Glutamatergic neuron (in vitro differentiated cells): ENCODE measurements around the gene VWA5B2. TPM values are rescaled to one million over a fixed set of nuclear protein-coding genes. Genes with fewer than 3 reads are reported as not detected.
"Not testable (repeated sequence)": the region's sequence is repeated elsewhere in the genome, so short reads cannot be mapped to it uniquely, and the experiment has no call there.

ENCODE experiments used
- DNase-seq: peaks from one replicate; pipeline ENCODE4 v3.0.0; 2022
- H3K27ac Mint-ChIP-seq: one replicate; pipeline ENCODE4 v1.8.0; 2020; ENCODE audit warnings: mild to moderate bottlenecking, mixed read lengths, inconsistent platforms; ENCODE audit not compliant: unreplicated experiment
- H3K27me3 Mint-ChIP-seq: one replicate; pipeline ENCODE4 v1.8.0; 2020; ENCODE audit warnings: mild to moderate bottlenecking, moderate library complexity, mixed read lengths, inconsistent platforms; ENCODE audit not compliant: unreplicated experiment
- H3K36me3 Mint-ChIP-seq: one replicate; pipeline ENCODE4 v1.8.0; 2020; ENCODE audit warnings: mild to moderate bottlenecking, mixed read lengths, inconsistent platforms; ENCODE audit not compliant: unreplicated experiment
- H3K4me1 Mint-ChIP-seq: one replicate; pipeline ENCODE4 v1.8.0; 2020; ENCODE audit warnings: mild to moderate bottlenecking, low read depth, mixed read lengths, inconsistent platforms; ENCODE audit not compliant: unreplicated experiment
- H3K4me3 Mint-ChIP-seq: one replicate; pipeline ENCODE4 v1.8.0; 2020; ENCODE audit warnings: mild to moderate bottlenecking, mixed read lengths, inconsistent platforms; ENCODE audit not compliant: unreplicated experiment
- H3K9me3 Mint-ChIP-seq: one replicate; pipeline ENCODE4 v1.8.0; 2020; ENCODE audit warnings: mild to moderate bottlenecking, moderate library complexity, mixed read lengths, inconsistent platforms; ENCODE audit not compliant: unreplicated experiment
- CTCF ChIP-seq: fragments of 200-600 bp; sonication (generic); IDR thresholded peaks from one replicate; pipeline ENCODE4 v1.5.0; 2021; ENCODE audit not compliant: partially characterized antibody, unreplicated experiment
- total RNA-seq: library from RNA; stranded (reverse); fragmentation: NEBNext Ultra II Directional; extraction: Animal tissue kit (Norgen Biotek cat#: 25700); gene quantifications from one replicate; pipeline ENCODE4 v1.2.1, GENCODE V29; 2021; ENCODE audit not compliant: unreplicated experiment

Gene VWA5B2
- total RNA-seq, 1 donor from 2014 or later: 56.5 TPM

- H3K4me1 Mint-ChIP-seq: peaks cover 6% of the 10 kb centered on the region
- peak within 1 kb of the TSS; percentile 91 for H3K4me3 Mint-ChIP-seq
- peak; percentile 87 for DNase-seq
- peaks cover 20% of the 10 kb centered on the region for H3K9me3 Mint-ChIP-seq
- no peak for TF ChIP-seq CTCF
- H3K27ac Mint-ChIP-seq: peak within 1 kb of the TSS; percentile 74
- H3K36me3 Mint-ChIP-seq: peaks cover 5% of the 10 kb centered on the region
- peaks cover 31% of the 10 kb centered on the region for H3K27me3 Mint-ChIP-seq
Observed at GRCh38 chr3:184261270-184261853, 32.0 kb downstream of the VWA5B2 start, which contains the start of gene CAMK2N2. CAMK2N2 (minus strand) TSS chr3:184261553; CDS start chr3:184261285, 268 bp downstream.

- peaks cover 6% of the 10 kb centered on the region for H3K4me1 Mint-ChIP-seq
- H3K27me3 Mint-ChIP-seq: peaks cover 31% of the 10 kb centered on the region
- H3K27ac Mint-ChIP-seq: peak overlapping the region; percentile 25
- H3K36me3 Mint-ChIP-seq: peaks cover 5% of the 10 kb centered on the region
- peaks cover 20% of the 10 kb centered on the region for H3K9me3 Mint-ChIP-seq
- H3K4me3 Mint-ChIP-seq: peak overlapping the region; percentile 91
- peak; percentile 39 for DNase-seq
- no peak for TF ChIP-seq CTCF
Observed at GRCh38 chr3:184261854-184262763, 32.7 kb downstream of the VWA5B2 start.

- Mint-ChIP-seq H3K27ac (no peak overlapping the region), H3K4me3 (peak overlapping the region; percentile 91), H3K4me1 (peaks cover 6% of the 10 kb centered on the region), H3K36me3 (peaks cover 5% of the 10 kb centered on the region), H3K27me3 (peaks cover 25% of the 10 kb centered on the region), H3K9me3 (peaks cover 18% of the 10 kb centered on the region)
- DNase-seq: no peak
- TF ChIP-seq CTCF: no peak
Observed at GRCh38 chr3:184262764-184263179, 33.4 kb downstream of the VWA5B2 start.

GRCh38 chr3:184267249-184267648 lies 37.9 kb downstream of the VWA5B2 start:
- H3K9me3 Mint-ChIP-seq, H3K4me3 Mint-ChIP-seq, H3K27ac Mint-ChIP-seq, H3K36me3 Mint-ChIP-seq, DNase-seq, H3K4me1 Mint-ChIP-seq, H3K27me3 Mint-ChIP-seq: not testable (repeated sequence)

- no peak for DNase-seq
- Mint-ChIP-seq H3K4me3 (no peak overlapping the region), H3K9me3 (peaks cover 9% of the 10 kb centered on the region), H3K36me3 (peaks cover 1% of the 10 kb centered on the region), H3K4me1 (peaks cover 7% of the 10 kb centered on the region), H3K27ac (no peak overlapping the region), H3K27me3 (peaks cover 17% of the 10 kb centered on the region)
- TF ChIP-seq CTCF: no peak
Observed at GRCh38 chr3:184272269-184272668, 42.9 kb downstream of the VWA5B2 start.
